ENCODE data around the gene WDR54. TPM values are rescaled to one million over a fixed set of nuclear protein-coding genes. Genes with fewer than 3 reads are reported as not detected.

The WDR54 gene
- total RNA-seq, 2 donors from 2014 or later: 11.4 to 19.4 TPM

DNA sequence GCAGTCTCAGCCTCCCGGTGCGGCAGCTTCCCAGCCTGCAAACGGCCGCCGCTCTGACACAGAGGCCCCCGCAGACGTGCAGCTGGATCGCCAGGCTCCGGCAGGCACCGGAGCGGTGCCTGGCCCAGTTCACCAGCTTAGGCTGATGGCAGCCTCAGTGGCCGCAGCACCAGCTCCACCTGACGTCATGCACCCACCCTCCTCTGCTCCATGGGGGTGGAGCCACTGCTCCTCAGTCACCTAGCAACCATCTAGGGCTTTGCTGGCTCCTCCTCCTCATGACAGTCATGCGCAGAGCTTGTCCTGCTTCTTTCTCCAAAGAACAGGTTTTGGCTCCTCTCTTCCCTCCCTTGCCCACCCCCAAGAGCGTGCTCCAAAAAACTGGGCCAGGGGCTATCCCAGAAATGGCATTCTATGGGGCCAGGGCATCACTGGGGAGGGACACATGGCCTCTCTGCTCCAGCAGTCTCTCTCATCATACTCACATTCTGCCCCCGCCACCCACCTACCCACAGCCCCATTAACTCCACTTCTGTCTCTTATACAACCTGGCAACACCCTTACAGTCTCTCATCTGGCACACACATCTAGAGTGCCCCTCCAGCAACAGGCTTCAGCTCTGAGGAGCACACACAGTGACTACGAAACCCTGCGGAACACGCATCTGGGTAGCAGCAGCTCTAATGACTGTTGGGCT is 46.9 kb upstream of the WDR54 start:
- no peak for TF ChIP-seq CTCF (IDR thresholded peaks at IDR 0.05)
- peak; percentile 53 for TF ChIP-seq POLR2A (IDR thresholded peaks at IDR 0.05)
- TF ChIP-seq POLR2AphosphoS5 (IDR thresholded peaks at IDR 0.05): peak; percentile 73
- intact Hi-C loops (cut with DNase I): no loop called here
- no peaks in the 10 kb centered on the region for H3K9me3 ChIP-seq
- no peaks in the 10 kb centered on the region for H3K27me3 ChIP-seq (replicated peaks; ENCODE audit: insufficient read depth)
- H3K36me3 ChIP-seq: peaks cover 4 to 19% of the 10 kb centered on the region in 2 donors
- no peak overlapping the region for H3K27ac ChIP-seq
- DNase-seq (ENCODE audit: low spot score): peak; percentile 77
- peaks cover 3% of the 10 kb centered on the region for H3K4me1 ChIP-seq (replicated peaks)
- WGBS: 29% methylated on average over 19 of the region's 19 CpGs
- H3K4me3 ChIP-seq: peak overlapping the region; percentile 7 to 29

DNA sequence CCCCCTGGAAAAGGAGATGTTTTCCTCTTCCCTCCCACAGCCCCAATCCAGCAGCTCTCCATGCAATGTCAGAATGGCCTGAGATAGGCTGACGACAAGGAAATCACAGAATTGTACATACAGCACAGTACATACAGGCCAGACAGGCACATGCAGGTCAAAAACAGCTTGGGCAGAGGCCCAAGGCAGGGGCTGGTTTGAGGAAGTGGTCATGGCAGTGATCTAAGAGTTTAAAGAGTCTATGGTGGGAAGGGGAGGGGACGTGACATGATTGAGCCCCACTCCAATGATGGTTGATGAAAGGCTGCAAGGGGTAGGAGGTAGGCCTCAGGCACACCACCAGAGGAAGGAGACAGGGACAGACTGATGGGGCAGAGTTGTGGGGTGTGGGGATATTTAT is 45.7 kb upstream of the WDR54 start:
- 73% methylated on average over 2 of the region's 2 CpGs for WGBS
- TF ChIP-seq CTCF (IDR thresholded peaks at IDR 0.05) (no peak), POLR2A (IDR thresholded peaks at IDR 0.05) (no peak), POLR2AphosphoS5 (IDR thresholded peaks at IDR 0.05) (no peak)
- H3K4me1 ChIP-seq (replicated peaks): peaks cover 9% of the 10 kb centered on the region

GRCh38 chr2:74378007-74378406 is 43.5 kb upstream of the WDR54 start:
- DNase-seq (ENCODE audit: low spot score): no peak
- H3K4me1 ChIP-seq (replicated peaks): peaks cover 9% of the 10 kb centered on the region
- H3K27ac ChIP-seq: no peak overlapping the region
- no peaks in the 10 kb centered on the region for H3K36me3 ChIP-seq
- H3K27me3 ChIP-seq (replicated peaks; ENCODE audit: insufficient read depth): no peaks in the 10 kb centered on the region
- H3K4me3 ChIP-seq: no peak overlapping the region
- intact Hi-C loops (cut with DNase I): no loop called here
- H3K9me3 ChIP-seq: no peaks in the 10 kb centered on the region
- TF ChIP-seq CTCF (IDR thresholded peaks at IDR 0.05) (no peak), POLR2A (IDR thresholded peaks at IDR 0.05) (no peak), POLR2AphosphoS5 (IDR thresholded peaks at IDR 0.05) (no peak)
- 89% methylated on average over 10 of the region's 10 CpGs for WGBS

More for the DNA sequence above, 45.7 kb upstream of the WDR54 start:
- no peak overlapping the region for H3K4me3 ChIP-seq
- H3K27me3 ChIP-seq (replicated peaks; ENCODE audit: insufficient read depth): no peaks in the 10 kb centered on the region
- no peak overlapping the region for H3K27ac ChIP-seq
- H3K36me3 ChIP-seq: peaks cover 0 to 7% of the 10 kb centered on the region in 2 donors
- no peaks in the 10 kb centered on the region for H3K9me3 ChIP-seq
- no peak for DNase-seq (ENCODE audit: low spot score)
- intact Hi-C loops (cut with DNase I): no loop called here

DNA sequence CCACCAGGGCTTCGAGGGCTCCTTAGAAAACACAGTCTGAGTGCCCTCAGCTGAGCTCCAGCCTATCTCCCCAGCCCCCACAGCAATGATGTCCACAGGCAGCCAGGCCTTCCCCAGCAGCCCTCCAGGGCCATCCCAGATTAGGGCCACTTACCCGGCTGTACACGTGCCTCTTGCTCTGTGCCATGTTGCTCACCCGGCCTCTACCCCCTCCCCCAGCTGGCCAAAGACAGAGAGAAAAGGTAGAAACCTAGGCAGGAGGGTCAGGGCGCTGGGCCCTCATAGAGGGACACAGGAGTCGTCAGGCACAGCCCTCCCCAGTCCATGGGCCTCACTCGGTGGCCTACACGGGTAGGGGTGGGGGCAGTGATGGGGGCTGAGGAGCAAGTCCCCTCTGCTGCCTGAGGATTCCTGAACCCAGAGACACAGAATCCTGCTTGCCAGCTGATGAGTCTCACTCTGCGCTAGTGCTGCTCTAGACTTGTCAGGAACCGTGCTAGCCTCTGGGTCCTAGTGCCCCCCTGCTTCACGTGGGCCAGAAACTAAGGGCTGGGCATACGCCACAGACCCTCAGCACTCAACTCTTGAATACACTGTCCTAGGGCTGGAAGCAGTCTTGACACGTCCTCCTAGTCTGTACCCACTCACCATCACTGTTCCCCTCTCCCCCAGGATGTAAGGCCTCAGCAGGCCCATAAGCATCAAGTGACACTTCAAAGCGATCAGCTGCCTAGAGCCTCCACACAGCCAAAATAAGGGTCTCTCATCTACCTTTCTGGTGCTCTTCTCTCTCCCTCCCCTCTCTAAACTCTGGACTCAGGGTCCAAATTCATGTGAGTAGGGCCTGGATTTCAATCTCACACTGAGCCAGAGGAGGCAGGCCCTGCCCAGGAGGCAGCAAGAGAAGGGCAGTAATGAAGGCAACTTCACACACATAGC is 41.4 kb upstream of the WDR54 start, which contains the start of gene DCTN1:
TSS of gene DCTN1 (minus strand) at position 461 of the 939 bp plus-strand sequence. CDS start at position 187, 274 bp downstream.
- intact Hi-C loops (cut with DNase I): no loop called here
- DNase-seq (ENCODE audit: low spot score): peak; percentile 43
- peak within 1 kb of the TSS in 1 of 2 donors; percentile 8 for H3K27ac ChIP-seq
- 17% methylated on average over 13 of the region's 14 CpGs for WGBS
- peak; percentile 53 for TF ChIP-seq POLR2AphosphoS5 (IDR thresholded peaks at IDR 0.05)
- TF ChIP-seq CTCF (IDR thresholded peaks at IDR 0.05): no peak
- no peaks in the 10 kb centered on the region for H3K27me3 ChIP-seq (replicated peaks; ENCODE audit: insufficient read depth)
- peak within 1 kb of the TSS; percentile 18 to 23 for H3K4me3 ChIP-seq
- no peaks in the 10 kb centered on the region for H3K9me3 ChIP-seq
- H3K36me3 ChIP-seq: no peaks in the 10 kb centered on the region
- peaks cover 17% of the 10 kb centered on the region for H3K4me1 ChIP-seq (replicated peaks)

Measured in prostate gland (tissue), 2 donors.